ENCODE measurements around the gene AOPEP. TPM values are rescaled to one million over a fixed set of nuclear protein-coding genes. Genes with fewer than 3 reads are reported as not detected.
"Not testable (repeated sequence)": the region's sequence is repeated elsewhere in the genome, so short reads cannot be mapped to it uniquely, and the experiment has no call there.

Gene AOPEP
- total RNA-seq, 1 donor from 2014 or later: 24.8 TPM

GRCh38 chr9:94872891-94873511 lies 146.5 kb downstream of the AOPEP start:
- Mint-ChIP-seq H3K27ac (ENCODE audit: unreplicated experiment) (no peak overlapping the region), H3K36me3 (ENCODE audit: low read depth) (peaks cover 4% of the 10 kb centered on the region), H3K9me3 (peaks cover 5% of the 10 kb centered on the region), H3K4me3 (no peak overlapping the region), H3K27me3 (ENCODE audit: low read depth) (no peaks in the 10 kb centered on the region), H3K4me1 (peaks cover 11% of the 10 kb centered on the region)
- TF ChIP-seq CTCF (conservative IDR thresholded peaks at IDR 0.05): no peak
- no peak for DNase-seq (ENCODE audit: low read depth, low spot score)

- Mint-ChIP-seq H3K27ac (ENCODE audit: unreplicated experiment) (no peak overlapping the region), H3K9me3 (peaks cover 8% of the 10 kb centered on the region), H3K27me3 (ENCODE audit: low read depth) (no peaks in the 10 kb centered on the region), H3K4me3 (no peak overlapping the region), H3K4me1 (peaks cover 11% of the 10 kb centered on the region), H3K36me3 (ENCODE audit: low read depth) (peaks cover 6% of the 10 kb centered on the region)
- TF ChIP-seq CTCF (conservative IDR thresholded peaks at IDR 0.05): no peak
- no peak for DNase-seq (ENCODE audit: low read depth, low spot score)
Observed at GRCh38 chr9:94874316-94874715, 147.8 kb downstream of the AOPEP start.

- Mint-ChIP-seq H3K27ac (ENCODE audit: unreplicated experiment) (no peak overlapping the region), H3K4me3 (no peak overlapping the region), H3K4me1 (peaks cover 11% of the 10 kb centered on the region), H3K27me3 (ENCODE audit: low read depth) (no peaks in the 10 kb centered on the region), H3K36me3 (ENCODE audit: low read depth) (peaks cover 6% of the 10 kb centered on the region), H3K9me3 (peaks cover 8% of the 10 kb centered on the region)
- TF ChIP-seq CTCF (conservative IDR thresholded peaks at IDR 0.05): no peak
- DNase-seq (ENCODE audit: low read depth, low spot score): no peak
Observed at GRCh38 chr9:94875300-94876020, 149.0 kb downstream of the AOPEP start.

GRCh38 chr9:94878804-94879203 lies 152.3 kb downstream of the AOPEP start:
- not testable (repeated sequence) for H3K27ac Mint-ChIP-seq (ENCODE audit: unreplicated experiment); H3K27me3 Mint-ChIP-seq (ENCODE audit: low read depth); H3K9me3 Mint-ChIP-seq; DNase-seq (ENCODE audit: low read depth, low spot score); H3K4me3 Mint-ChIP-seq; H3K36me3 Mint-ChIP-seq (ENCODE audit: low read depth)
- peaks cover 15% of the 10 kb centered on the region for H3K4me1 Mint-ChIP-seq

- no peak for DNase-seq (ENCODE audit: low read depth, low spot score)
- Mint-ChIP-seq H3K9me3 (peaks cover 8% of the 10 kb centered on the region), H3K36me3 (ENCODE audit: low read depth) (peaks cover 6% of the 10 kb centered on the region), H3K27ac (ENCODE audit: unreplicated experiment) (no peak overlapping the region), H3K4me3 (no peak overlapping the region), H3K4me1 (peaks cover 15% of the 10 kb centered on the region), H3K27me3 (ENCODE audit: low read depth) (no peaks in the 10 kb centered on the region)
- no peak for TF ChIP-seq CTCF (conservative IDR thresholded peaks at IDR 0.05)
Observed at GRCh38 chr9:94879230-94879629, 152.7 kb downstream of the AOPEP start.

- peaks cover 2% of the 10 kb centered on the region for H3K36me3 Mint-ChIP-seq (ENCODE audit: low read depth)
- DNase-seq (ENCODE audit: low read depth, low spot score): no peak
- peaks cover 4% of the 10 kb centered on the region for H3K9me3 Mint-ChIP-seq
- H3K4me3 Mint-ChIP-seq: no peak overlapping the region
- TF ChIP-seq CTCF (conservative IDR thresholded peaks at IDR 0.05): no peak
- no peak overlapping the region for H3K27ac Mint-ChIP-seq (ENCODE audit: unreplicated experiment)
- H3K27me3 Mint-ChIP-seq (ENCODE audit: low read depth): no peaks in the 10 kb centered on the region
- peaks cover 10% of the 10 kb centered on the region for H3K4me1 Mint-ChIP-seq
Observed at GRCh38 chr9:94881023-94881422, 154.5 kb downstream of the AOPEP start.
